NCI-H2081 treated with DMSO at 0.1 percent for 48 hours (cell line): ENCODE results near the gene SSNA1.

ENCODE experiments used
- DNase-seq: peaks from one replicate; lab custom pipeline; 2025; lab: John Stamatoyannopoulos, UW

The SSNA1 gene

GRCh38 chr9:137221506-137222111 lies 33.1 kb downstream of the SSNA1 start:
- no peak for DNase-seq

GRCh38 chr9:137222190-137223077 lies 34.0 kb downstream of the SSNA1 start, which contains the start of gene RNF208:
Gene RNF208, minus strand, starts transcription at chr9:137222240. Its CDS starts 1,028 bp downstream, at chr9:137221212.
- no peak for DNase-seq

DNA sequence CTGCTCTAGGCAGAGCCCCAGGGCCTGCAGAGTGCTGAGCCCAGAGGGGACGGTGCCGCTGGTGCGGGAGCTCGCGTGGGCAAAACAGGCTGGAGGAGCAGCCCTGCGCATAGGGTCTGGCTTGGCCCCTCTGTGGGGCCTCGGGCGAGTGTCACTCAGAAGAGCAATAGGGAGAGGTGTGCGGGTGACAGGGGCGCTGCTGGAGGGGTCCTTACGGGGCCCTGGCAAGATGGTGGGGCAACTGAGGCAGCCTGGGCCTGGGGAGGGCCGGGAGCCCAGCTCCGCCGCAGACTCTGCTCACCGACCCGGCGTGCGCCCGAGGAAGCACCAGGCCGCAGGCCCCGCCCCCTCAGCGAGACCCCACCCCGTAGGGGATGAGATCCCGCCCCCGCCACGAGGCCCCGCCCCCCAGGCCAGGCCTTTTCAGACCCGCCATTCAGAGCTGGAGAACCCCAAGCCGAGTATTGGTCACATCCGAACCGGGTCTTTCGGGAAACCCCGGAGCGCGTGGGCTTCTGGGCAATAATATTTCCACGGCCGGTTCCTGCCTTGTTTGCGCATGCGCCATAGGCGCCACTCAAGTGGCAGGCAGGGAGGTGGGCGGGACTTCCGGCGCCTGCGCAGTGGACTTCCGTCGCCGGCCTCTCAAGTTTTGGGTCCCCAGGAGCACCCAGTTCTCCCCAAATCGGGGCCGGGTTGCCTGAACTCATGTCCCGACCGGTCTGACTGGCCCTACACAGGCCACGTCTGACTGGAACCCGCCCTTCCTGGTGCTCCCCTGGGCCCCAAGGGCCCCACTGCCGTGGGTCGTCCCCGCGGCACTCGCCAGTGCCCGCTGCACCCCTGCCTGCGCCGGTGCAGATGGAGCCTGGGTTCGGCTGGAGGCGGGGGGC lies 34.8 kb downstream of the SSNA1 start:
- DNase-seq = peak; percentile 89

GRCh38 chr9:137224830-137225694 lies 36.6 kb downstream of the SSNA1 start, which contains the start of gene CYSRT1:
Gene CYSRT1, plus strand, starts transcription at chr9:137225174. Its CDS starts 448 bp downstream, at chr9:137225622.
- no peak for DNase-seq

DNA sequence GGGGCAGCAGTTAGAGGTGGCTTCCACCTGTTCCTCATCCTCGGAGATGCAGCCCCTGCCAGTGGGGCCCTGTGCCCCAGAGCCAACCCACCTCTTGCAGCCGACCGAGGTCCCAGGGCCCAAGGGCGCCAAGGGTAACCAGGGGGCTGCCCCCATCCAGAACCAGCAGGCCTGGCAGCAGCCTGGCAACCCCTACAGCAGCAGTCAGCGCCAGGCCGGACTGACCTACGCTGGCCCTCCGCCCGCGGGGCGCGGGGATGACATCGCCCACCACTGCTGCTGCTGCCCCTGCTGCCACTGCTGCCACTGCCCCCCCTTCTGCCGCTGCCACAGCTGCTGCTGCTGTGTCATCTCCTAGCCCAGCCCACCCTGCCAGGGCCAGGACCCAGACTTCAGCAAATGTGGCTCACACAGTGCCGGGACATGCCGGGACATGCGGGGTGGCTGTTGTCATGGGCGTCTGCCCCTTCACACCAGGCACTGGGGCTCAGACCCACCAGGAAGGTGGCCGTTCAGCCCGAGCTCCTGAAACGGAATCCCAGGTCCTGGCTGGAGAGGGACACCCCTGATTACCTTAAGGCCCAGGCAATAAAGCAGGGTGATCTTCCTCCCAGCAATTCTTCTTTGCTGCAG lies 37.3 kb downstream of the SSNA1 start:
- no peak for DNase-seq

DNA sequence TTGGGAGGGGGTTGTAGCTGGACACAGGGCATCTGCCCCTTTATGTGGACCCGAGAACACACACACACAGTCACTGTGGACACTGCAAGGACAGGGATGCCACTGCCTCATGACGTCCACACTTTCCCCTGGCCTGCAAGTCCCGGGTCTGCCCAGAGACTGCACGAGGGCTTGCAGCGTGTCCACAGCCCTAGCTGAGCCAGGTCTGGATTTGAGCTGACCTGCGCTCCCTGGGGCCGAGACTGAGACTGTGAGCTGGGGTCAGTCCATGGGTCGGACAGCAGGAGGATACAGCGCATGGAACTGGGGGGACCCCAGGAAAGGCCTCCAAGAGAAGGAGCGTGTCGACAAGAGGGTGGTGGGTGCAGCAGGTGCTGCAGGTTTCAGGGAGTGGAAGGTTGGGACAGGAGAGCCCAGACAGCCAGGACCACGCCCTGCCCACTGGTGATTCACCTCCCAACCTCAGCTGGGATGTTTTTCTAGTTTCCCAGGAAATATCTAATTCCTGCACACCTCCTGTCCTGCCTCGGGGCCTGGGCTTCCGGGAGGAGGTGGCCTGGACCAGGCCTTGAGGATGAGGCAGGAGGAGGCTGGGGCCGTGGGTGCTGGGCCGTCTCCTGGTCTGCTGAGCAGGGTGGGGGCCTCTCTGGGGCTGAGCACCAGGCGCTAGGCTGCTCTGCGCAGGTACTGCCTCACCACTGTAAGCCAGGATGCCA lies 38.0 kb downstream of the SSNA1 start:
- DNase-seq = no peak

GRCh38 chr9:137227054-137227852 lies 38.8 kb downstream of the SSNA1 start, which contains the start of gene RNF224:
Gene RNF224, plus strand, starts transcription at chr9:137227502. Its CDS starts 834 bp downstream, at chr9:137228336.
- no peak for DNase-seq

DNA sequence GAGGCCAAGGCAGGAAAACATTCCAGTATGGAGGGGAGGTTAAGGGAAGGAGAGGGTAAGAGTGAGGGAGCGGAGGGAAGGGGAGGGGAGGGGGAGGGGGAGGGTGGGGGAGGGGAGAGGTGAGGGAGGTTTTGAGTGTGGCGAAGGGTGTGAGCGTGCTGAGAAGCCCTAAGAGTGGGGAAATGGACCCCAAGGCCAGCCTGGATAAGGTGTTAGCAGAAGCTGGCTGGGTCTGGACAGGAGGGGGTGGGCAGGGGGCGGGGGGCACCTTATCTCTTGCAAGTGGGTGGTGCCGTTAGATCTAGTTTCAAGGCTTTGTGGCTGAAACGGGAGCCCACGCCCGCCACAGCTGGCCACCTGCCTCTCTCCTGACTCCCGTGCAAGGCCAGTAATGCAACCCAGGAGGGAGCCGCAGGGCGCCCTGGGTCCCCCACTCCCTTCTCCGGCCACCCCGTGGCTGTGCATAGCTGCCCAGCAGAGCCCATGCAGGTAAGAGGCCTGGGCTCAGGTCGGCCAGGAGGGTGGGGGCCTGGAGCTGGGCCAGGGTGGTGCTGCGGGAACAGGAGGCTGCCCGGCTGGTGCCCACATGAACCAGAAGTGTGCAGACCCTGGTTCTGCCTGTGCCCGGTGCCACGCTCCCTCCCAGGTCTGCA lies 39.5 kb downstream of the SSNA1 start:
- DNase-seq = no peak

DNA sequence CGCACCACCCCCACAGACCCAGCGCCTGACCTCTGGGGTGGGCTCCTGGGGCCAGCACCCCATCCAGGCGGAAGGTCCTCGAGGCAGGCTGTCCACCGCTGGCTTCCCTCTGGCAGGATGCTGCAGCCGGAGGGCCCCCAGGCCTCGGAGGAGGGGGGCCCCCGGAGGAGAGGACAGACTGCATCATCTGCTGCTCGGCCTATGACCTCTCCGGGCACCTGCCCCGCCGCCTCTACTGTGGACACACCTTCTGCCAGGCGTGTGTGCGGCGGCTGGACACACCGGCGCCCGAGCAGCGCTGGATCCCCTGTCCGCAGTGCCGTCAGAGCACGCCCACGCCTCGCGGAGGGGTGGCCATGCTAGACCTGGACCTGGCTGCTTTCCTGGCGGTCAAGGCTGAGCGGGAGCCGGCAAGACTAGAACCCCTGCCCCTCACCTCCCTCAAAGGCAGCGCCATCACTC lies 40.1 kb downstream of the SSNA1 start:
- no peak for DNase-seq

DNA sequence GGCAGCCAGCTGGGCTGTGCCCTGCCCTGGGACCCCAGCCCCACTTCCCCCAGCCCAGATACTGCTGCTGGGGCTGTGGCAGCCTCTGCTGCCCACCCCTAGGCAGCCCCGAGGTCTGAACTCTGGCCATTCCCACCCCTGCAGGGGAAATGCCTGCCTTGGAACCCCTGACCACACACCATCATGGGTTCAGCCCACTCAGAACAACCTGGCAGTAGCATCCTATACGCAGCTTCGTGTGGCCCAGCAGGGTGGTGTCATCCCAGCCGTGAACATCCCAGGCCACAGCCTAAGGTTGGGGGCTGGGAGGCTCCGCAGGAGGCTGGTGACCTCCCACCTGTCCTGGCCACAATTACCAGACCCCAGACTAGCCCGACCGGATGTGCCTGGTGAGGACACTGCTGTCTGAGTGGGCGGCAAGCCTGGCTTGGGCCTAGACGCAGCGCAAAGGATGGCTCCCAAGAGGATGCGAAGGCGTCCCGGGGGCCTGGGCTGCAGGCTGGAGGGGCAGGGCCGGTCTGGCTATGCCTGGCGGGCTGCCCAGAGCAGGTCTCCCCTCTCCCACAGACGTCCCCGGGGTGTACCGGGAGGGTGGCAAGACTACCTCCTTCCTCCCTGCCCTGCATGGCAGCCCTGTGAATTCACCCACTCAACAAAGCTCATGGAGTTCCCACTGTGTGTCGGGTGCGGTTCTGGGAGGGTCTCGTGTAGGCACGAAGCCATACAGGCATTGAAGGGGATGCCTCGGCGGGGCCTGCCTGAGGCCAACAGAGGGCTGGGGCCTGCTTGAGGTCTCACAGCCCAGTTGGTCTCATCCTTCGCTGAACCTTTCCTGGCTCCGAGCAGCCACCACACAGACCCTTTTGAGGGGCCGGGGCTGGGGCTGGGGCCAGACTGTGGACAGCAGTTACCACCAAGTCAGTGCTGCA lies 40.8 kb downstream of the SSNA1 start:
- DNase-seq = no peak

DNA sequence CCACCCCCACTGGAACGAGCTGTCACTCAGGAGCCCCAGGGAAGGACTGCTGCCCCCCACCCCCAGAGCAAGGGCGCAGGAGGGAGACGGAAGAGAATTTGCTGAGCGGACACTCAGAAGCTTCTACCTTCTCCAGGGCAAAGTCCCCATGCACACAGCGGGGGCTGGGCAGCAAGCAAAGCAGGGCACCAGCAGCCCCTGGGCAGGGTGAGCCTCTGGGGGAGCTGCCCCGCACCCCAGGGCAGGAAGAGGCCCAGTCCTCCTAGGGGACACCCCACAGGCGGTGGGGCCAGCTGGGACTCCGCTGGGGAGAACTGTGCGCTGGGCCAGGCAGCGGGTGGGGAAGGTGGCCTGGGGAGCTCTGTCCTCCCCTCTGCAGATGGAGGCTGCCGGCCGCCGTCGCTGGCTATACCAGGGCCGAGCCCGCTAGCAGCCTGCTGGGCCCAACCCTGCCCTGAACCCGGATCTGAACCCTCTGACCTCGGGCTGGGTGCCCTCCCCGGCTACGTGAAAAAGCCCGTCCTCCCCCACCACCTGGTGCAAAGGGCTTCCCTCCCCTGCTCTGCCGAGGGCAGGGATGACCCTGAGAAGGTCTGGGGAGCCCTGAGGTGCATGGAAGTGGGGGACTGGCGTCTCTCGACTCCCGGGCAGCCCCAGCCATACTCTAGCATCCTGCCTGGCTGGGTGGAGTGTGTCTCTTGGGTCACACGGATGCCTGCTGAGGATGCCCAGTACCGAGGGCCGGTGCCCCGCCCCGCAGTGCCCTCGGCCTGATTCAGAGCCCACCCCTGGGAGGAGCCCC lies 41.6 kb downstream of the SSNA1 start:
- DNase-seq = no peak

DNA sequence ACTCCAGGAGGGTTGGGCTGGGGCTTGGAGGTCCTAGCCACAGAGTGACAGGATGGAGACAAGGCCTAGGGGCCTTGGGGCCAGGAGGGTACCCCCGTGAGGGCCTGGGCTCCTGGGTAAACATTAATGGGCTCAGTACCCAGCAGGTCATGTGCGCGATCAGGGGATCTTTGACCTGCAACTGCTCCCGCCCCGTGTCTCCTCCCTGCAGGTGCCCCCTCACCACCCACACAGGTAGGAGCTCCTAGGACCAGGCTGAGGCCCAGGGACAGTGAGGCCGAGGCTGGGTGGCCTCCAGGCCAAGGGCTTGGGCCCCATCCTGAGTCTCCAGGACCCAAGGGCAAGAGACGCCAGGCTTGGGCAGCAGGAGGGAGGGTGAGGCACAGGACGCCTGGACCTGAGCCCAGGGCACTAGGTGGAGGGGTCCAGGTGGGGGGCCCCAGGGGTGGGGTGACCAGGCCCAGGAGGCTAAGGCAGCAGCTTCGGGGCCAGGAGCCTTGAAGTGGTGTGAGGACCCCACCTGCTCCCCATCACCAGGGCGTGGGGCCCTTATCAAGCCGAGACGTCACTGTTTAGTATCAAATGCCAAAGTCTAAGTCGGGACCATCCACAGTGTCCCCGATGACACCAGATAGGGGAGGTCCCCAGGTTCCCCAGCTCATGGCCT lies 42.4 kb downstream of the SSNA1 start, which contains the start of gene SLC34A3:
TSS of gene SLC34A3 (plus strand) at position 197 of the 667 bp plus-strand sequence. CDS start 802 bp downstream, outside the sequence.
- no peak for DNase-seq

DNA sequence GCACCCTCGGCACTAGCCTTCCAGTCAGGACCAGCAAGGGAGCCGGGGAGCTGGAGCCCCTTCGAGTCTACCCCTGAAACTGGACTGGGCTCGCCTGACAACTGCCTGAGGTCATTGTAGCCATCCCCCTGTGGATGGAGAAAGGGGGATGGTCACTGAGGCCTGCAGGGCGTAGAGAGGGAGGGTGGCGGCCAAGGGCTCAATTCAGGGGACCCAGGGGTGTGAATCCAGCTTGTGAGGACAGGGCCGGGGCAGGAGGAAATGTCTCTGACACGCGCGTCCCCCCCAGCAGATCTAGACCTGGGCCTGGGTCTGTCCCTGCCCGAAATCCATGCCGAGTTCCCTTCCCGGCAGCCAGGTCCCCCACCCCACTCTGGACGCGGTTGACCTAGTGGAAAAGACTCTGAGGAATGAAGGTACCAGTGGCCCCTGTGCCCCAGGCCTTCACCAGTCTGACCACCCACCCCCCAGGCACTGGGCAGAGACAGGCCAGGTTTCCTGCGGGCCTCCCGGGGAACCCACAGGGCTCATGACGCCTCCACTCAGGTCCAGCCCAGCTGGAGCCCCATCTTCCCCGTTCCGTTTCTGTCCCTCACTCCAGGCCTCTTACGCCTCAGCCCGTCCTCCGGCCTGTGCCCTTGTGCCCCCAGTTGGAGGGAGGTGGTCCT lies 43.0 kb downstream of the SSNA1 start:
- DNase-seq = no peak

- no peak for DNase-seq
These were observed 43.6 kb downstream of the SSNA1 start for GRCh38 chr9:137232101-137232500.

DNA sequence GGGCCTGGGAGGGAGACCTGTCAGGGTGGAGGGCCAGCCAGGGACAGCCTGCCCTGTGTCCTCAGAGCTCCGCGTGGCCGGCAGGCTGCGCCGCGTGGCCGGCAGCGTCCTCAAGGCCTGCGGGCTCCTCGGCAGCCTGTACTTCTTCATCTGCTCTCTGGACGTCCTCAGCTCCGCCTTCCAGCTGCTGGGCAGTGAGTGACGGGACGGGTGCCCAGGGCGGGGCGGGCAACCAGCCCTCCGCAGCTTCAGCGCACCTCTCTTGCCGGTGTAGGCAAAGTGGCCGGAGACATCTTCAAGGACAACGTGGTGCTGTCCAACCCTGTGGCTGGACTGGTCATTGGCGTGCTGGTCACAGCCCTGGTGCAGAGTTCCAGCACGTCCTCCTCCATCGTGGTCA lies 44.0 kb downstream of the SSNA1 start:
- no peak for DNase-seq
